ENCODE results near the gene NDUFS2.

NDUFS2 gene

DNA sequence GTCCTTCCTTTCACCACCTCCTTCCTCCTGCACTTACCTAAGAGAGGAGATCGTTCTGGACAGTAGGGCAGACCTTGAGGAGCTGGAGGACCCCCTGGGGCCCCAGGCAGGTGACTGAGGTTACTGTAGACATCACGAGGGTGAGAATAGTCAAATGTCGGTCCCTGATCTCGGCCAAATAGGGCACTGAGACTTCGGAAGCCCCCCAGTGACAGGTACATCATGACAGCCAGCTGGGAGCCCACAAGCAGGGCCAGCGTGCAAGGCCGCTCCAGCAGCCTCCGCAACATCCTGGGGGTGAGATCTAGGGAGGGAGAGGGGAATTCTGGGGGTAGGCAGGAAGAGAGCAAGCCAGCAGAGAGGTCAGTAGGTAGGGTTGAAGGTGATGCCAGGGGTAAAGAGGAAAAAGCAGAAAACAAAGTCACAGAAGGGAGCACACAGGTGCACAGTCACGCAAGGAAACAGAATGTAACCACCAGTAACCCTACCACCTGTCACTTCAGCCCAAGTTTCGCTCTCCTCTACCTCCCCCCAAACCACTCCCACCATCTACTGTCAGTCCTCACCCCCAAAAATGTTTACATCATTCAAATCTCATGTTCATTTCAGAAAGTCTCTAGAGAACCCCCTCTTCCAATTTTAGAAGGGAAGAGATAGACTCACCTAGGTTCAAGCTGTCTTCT is 26.3 kb upstream of the NDUFS2 start:
- no peaks in the 10 kb centered on the region for H3K9me3 ChIP-seq (ENCODE audit: control insufficient read depth, low read length)
- H3K79me1 ChIP-seq (replicated peaks; ENCODE audit: low read length, poor library complexity, severe bottlenecking), result peaks cover 32% of the 10 kb centered on the region
- H4K8ac ChIP-seq (ENCODE audit: low read length), result no peak overlapping the region
- 93% methylated on average over 10 of the region's 10 CpGs for WGBS
- peak overlapping the region; percentile 96 for H3K9ac ChIP-seq (ENCODE audit: low read length)
- no peak overlapping the region for H2AFZ ChIP-seq (ENCODE audit: low read depth, low read length)
- H3K18ac ChIP-seq (ENCODE audit: low read depth in 1 of 2, low read length in 2 of 2), result no peak overlapping the region
- H3K27ac ChIP-seq (ENCODE audit: low read length, poor library complexity, severe bottlenecking), result no peak overlapping the region
- no peak overlapping the region for H3K23ac ChIP-seq (ENCODE audit: low read length in 2 of 2)
- no peak overlapping the region for H3K4ac ChIP-seq (ENCODE audit: low read depth in 1 of 2, low read length in 2 of 2)
- H3K27me3 ChIP-seq (ENCODE audit: control insufficient read depth in 1 of 2, insufficient read depth in 1 of 2, low read length in 2 of 2), result no peaks in the 10 kb centered on the region
- H2BK120ac ChIP-seq (ENCODE audit: low read depth, low read length), result no peak overlapping the region
- H4K91ac ChIP-seq (ENCODE audit: low read length), result no peak overlapping the region
- peaks cover 41 to 42% of the 10 kb centered on the region in 2 experiments for H3K36me3 ChIP-seq (ENCODE audit: control insufficient read depth in 1 of 2, insufficient read depth in 2 of 2, low read depth in 1 of 2, low read length in 2 of 2)
- peak overlapping the region in 1 of 2 experiments; percentile 97 for H3K4me3 ChIP-seq (ENCODE audit: insufficient read depth in 1 of 2, low read depth in 1 of 2, low read length in 2 of 2)
- no peak for DNase-seq
- H2BK12ac ChIP-seq (ENCODE audit: low read length in 2 of 2), result no peak overlapping the region
- H2BK15ac ChIP-seq (ENCODE audit: low read depth, poor library complexity, severe bottlenecking), result no peak overlapping the region
- H3K4me1 ChIP-seq (ENCODE audit: control insufficient read depth, insufficient read depth, low read depth, low read length), result peaks cover 19% of the 10 kb centered on the region
- peak overlapping the region; percentile 95 for H3K4me2 ChIP-seq (ENCODE audit: low read length, poor library complexity, severe bottlenecking)
- no peak overlapping the region for H2AK5ac ChIP-seq (ENCODE audit: low read length, severe bottlenecking)
- no peak overlapping the region for H2BK5ac ChIP-seq (ENCODE audit: low read depth, low read length, poor library complexity, severe bottlenecking)
- no peak overlapping the region for H3K14ac ChIP-seq (ENCODE audit: low read length in 2 of 2)

DNA sequence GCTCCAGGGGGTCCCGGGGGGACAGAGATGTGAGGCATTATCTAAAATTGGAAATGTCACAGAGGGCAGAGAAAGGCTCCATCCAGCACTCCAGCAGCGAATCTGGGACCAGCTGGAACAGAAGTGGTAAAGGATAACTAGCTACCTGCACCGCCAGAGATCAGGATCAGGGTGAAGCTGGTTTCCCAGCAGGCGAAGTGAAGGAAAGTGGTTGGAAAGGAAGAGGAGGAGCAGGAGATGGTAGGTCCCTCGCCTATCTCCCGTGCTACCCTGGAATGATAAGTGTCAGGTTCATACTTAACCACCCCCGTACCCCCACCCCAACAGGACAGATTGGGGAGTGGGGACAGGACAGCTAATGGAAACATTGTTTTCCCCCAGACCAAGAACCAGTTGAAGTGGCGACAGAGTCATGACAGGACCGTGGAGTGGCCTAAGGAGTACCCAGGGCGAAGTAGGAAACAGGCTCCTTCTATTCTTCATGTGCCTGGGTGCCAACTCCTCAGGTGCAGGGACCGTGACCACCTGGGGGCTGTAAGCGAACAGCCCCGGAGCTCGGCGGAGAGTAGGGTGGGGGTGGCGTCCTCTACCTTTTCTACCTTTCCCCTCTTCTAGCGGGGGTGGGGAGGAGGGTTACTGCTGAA is 25.6 kb upstream of the NDUFS2 start:
- H2BK120ac ChIP-seq (ENCODE audit: low read depth, low read length), result no peak overlapping the region
- WGBS, result 35% methylated on average over 10 of the region's 17 CpGs
- H3K18ac ChIP-seq (ENCODE audit: low read depth in 1 of 2, low read length in 2 of 2), result peak overlapping the region; percentile 78 to 93

DNA sequence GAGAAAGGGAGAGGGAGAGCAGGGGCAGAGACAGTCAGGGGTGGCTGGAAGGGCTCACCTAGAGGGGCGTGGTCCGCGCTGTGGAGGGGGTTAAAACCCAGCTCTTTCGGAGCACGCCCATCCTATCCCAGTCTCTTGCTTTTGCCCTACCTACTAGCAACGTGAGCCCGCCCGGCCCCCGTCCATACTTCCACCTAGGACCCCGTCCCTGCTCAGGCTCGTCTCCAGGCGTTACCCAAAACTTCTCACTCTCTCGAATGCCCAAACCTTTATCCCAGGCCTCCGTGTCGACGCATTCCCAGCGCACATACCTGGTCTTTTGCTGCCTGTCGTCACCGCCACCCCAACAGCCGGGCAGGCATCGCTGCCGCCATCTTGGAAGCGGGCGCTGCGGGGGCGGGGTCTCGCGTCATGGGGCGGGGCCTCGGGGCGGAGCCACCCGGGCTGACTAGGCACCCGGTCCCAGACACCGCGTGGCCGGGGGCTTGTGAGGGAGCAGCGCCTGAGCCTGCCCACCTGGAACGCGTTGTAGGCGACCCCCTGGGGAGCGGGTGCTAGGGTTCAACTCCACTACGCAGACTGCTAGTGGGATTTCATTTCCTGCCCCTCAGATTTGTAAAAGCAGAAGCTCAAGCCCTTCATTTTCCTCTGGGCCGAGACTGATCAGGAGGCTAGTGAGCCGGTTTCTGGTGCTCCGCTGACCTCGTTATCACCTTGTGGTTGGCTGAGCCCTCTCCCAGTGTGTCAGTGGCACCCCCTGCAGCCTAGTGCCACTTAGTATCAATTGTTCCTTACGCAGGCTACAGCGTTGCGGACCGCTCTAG is 24.8 kb upstream of the NDUFS2 start, which contains the start of gene B4GALT3:
TSS of gene B4GALT3 (minus strand) at position 396 of the 824 bp plus-strand sequence. CDS start 1,447 bp downstream, outside the sequence.
- Histone ChIP-seq H2BK120ac (ENCODE audit: low read depth, low read length) (peak within 1 kb of the TSS; percentile 21), H3K4me2 (ENCODE audit: low read length, poor library complexity, severe bottlenecking) (peak within 1 kb of the TSS; percentile 95), H3K23ac (ENCODE audit: low read length in 2 of 2) (peak within 1 kb of the TSS in 1 of 2 experiments; percentile 84), H3K36me3 (ENCODE audit: control insufficient read depth in 1 of 2, insufficient read depth in 2 of 2, low read depth in 1 of 2, low read length in 2 of 2) (peaks cover 27 to 29% of the 10 kb centered on the region in 2 experiments), H3K4me3 (ENCODE audit: insufficient read depth in 1 of 2, low read depth in 1 of 2, low read length in 2 of 2) (peak within 1 kb of the TSS; percentile 80 to 97), H3K27me3 (ENCODE audit: control insufficient read depth in 1 of 2, insufficient read depth in 1 of 2, low read length in 2 of 2) (no peaks in the 10 kb centered on the region), H4K91ac (ENCODE audit: low read length) (peak within 1 kb of the TSS; percentile 71), H3K14ac (ENCODE audit: low read length in 2 of 2) (peak within 1 kb of the TSS in 1 of 2 experiments; percentile 82), H3K9ac (ENCODE audit: low read length) (peak within 1 kb of the TSS; percentile 96), H3K18ac (ENCODE audit: low read depth in 1 of 2, low read length in 2 of 2) (peak within 1 kb of the TSS; percentile 78 to 93), H4K8ac (ENCODE audit: low read length) (peak within 1 kb of the TSS; percentile 83), H2AK5ac (ENCODE audit: low read length, severe bottlenecking) (no peak within 1 kb of the TSS), H3K9me3 (ENCODE audit: control insufficient read depth, low read length) (no peaks in the 10 kb centered on the region), H3K79me1 (replicated peaks; ENCODE audit: low read length, poor library complexity, severe bottlenecking) (peaks cover 22% of the 10 kb centered on the region), H2AFZ (ENCODE audit: low read depth, low read length) (peak within 1 kb of the TSS; percentile 88), H3K4ac (ENCODE audit: low read depth in 1 of 2, low read length in 2 of 2) (peak within 1 kb of the TSS; percentile 61 to 71), H2BK12ac (ENCODE audit: low read length in 2 of 2) (peak within 1 kb of the TSS; percentile 48 to 52), H3K4me1 (ENCODE audit: control insufficient read depth, insufficient read depth, low read depth, low read length) (peaks cover 19% of the 10 kb centered on the region), H2BK15ac (ENCODE audit: low read depth, poor library complexity, severe bottlenecking) (peak within 1 kb of the TSS; percentile 95), H3K27ac (ENCODE audit: low read length, poor library complexity, severe bottlenecking) (no peak within 1 kb of the TSS), H2BK5ac (ENCODE audit: low read depth, low read length, poor library complexity, severe bottlenecking) (no peak within 1 kb of the TSS)
- 2% methylated on average over 50 of the region's 50 CpGs for WGBS
- peak; percentile 81 for DNase-seq

More for the DNA sequence above, 25.6 kb upstream of the NDUFS2 start:
- Histone ChIP-seq H3K27ac (ENCODE audit: low read length, poor library complexity, severe bottlenecking) (no peak overlapping the region), H3K4ac (ENCODE audit: low read depth in 1 of 2, low read length in 2 of 2) (peak overlapping the region; percentile 45 to 61), H2BK12ac (ENCODE audit: low read length in 2 of 2) (peak overlapping the region in 1 of 2 experiments; percentile 48), H3K79me1 (replicated peaks; ENCODE audit: low read length, poor library complexity, severe bottlenecking) (peaks cover 28% of the 10 kb centered on the region), H3K4me2 (ENCODE audit: low read length, poor library complexity, severe bottlenecking) (peak overlapping the region; percentile 95), H2AFZ (ENCODE audit: low read depth, low read length) (peak overlapping the region; percentile 16), H2BK15ac (ENCODE audit: low read depth, poor library complexity, severe bottlenecking) (no peak overlapping the region), H2BK5ac (ENCODE audit: low read depth, low read length, poor library complexity, severe bottlenecking) (no peak overlapping the region), H3K23ac (ENCODE audit: low read length in 2 of 2) (peak overlapping the region in 1 of 2 experiments; percentile 84), H2AK5ac (ENCODE audit: low read length, severe bottlenecking) (no peak overlapping the region), H3K9ac (ENCODE audit: low read length) (peak overlapping the region; percentile 96), H3K4me3 (ENCODE audit: insufficient read depth in 1 of 2, low read depth in 1 of 2, low read length in 2 of 2) (peak overlapping the region; percentile 80 to 97), H3K4me1 (ENCODE audit: control insufficient read depth, insufficient read depth, low read depth, low read length) (peaks cover 19% of the 10 kb centered on the region), H3K27me3 (ENCODE audit: control insufficient read depth in 1 of 2, insufficient read depth in 1 of 2, low read length in 2 of 2) (no peaks in the 10 kb centered on the region), H3K14ac (ENCODE audit: low read length in 2 of 2) (peak overlapping the region in 1 of 2 experiments; percentile 82), H3K36me3 (ENCODE audit: control insufficient read depth in 1 of 2, insufficient read depth in 2 of 2, low read depth in 1 of 2, low read length in 2 of 2) (peaks cover 34 to 36% of the 10 kb centered on the region in 2 experiments), H3K9me3 (ENCODE audit: control insufficient read depth, low read length) (no peaks in the 10 kb centered on the region), H4K8ac (ENCODE audit: low read length) (peak overlapping the region; percentile 10), H4K91ac (ENCODE audit: low read length) (peak overlapping the region; percentile 0)
- no peak for DNase-seq
